HUDEP-2 (cell line): ENCODE data around the gene STOM.

Source experiments
- DNase-seq, 76 experiments: peaks; one replicate each; lab custom pipeline; 2025; ENCODE audit not compliant: unreplicated experiment in 76 of 76; lab: John Stamatoyannopoulos, UW

The STOM gene

DNA sequence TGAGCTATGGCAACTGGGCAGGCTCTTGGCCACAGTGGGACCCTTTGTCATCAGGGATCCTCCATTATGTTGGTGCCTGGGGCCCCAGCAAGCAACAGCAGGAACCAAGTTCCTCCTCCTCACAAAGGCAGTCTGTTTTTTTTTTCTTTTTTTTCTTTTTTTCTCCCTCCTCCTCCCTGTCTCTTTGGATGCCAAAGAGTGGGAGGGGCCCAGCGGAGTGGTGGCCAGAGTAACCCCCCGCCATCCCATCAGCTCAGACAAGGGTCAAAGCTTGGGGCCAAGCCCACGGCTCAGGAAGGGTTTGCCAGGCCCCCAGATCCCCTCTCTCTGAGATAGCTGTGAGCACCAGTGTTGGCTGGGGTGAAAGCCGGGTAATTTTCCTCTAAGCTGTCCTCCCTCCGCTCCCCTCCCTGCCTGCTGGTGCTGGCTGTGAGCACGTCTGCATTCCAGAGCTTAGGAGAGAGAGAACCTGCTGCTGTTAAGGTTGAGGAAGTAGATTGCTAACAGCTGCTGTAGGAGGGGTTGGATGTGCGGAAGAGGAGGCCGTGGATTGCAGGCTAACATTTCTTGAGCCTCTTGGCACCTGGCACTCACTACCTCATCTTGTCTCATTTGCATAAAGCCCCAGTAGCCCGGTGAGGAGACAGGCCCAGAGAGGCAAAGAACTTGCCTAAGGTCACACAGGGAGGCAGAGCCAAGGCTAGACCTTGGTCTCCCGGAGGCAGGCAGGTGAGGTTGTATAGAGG is 80.9 kb downstream of the STOM start:
- no peak for DNase-seq
